COLO829 (cell line): ENCODE data around the gene PNMA6F.

Experiments
- DNase-seq: peaks from one replicate; pipeline ENCODE4 v3.0.0; 2012; ENCODE audit warnings: low spot score

Gene PNMA6F

DNA sequence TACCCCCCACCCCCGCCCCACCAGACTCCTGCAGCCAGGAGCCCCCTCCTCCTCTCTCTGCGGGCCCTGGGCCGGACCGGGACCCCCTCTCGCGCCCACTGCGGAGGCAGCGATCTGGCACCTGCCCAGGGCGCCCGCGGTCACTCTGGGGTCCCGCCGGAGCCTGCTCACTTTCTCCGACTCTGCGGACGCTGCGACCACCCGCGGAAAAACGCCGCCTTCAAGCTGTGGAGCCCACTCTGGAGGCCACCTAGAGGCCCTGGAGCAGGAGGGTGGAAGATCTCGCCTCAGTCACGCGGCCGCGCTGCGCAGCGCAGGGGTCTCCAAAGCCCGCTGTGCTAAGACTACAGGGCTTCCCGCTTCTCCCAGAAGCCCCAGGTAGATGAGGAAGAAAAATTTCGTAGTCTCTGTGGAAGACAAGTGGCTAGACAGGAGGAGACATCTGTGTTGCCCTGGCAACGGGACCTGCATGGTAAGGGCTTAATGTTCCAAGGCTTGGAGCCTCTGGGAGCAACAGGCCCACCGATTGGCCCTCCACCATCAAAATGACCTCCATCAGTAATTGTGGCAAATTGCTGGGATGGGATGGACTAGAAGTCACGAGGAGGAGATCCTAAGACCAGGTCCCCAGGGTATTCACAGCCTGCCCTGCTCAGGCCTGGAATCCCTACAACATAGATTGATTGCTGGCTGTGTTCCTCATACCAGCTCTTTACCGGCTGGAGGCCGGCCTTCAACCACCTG, at the start of gene PNMA6F:
Gene PNMA6F, minus strand, starts transcription at position 387 of the 744 bp plus-strand sequence. CDS start 1,093 bp downstream, outside the sequence.
- DNase-seq, result no peak

DNA sequence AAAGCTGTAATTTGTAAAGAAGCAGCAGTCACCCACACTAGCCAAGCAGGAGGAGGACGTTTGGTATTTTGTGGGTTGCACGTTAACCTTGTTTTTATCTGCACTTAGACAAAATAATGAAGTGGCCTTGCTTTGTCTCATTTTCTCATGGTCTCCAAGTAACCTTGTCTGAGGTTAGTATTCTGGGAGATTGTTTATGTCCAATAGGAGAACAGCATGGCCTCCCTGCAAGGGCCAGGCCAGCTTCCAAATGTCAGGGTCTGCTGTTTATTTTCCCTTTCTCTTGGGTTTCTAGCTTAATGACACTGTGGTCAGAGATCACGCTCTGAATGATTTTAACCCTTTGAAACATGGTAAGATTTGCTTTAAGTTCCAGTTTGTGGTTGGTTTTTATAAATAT, 49.7 kb upstream of the PNMA6F start:
- no peak for DNase-seq

DNA sequence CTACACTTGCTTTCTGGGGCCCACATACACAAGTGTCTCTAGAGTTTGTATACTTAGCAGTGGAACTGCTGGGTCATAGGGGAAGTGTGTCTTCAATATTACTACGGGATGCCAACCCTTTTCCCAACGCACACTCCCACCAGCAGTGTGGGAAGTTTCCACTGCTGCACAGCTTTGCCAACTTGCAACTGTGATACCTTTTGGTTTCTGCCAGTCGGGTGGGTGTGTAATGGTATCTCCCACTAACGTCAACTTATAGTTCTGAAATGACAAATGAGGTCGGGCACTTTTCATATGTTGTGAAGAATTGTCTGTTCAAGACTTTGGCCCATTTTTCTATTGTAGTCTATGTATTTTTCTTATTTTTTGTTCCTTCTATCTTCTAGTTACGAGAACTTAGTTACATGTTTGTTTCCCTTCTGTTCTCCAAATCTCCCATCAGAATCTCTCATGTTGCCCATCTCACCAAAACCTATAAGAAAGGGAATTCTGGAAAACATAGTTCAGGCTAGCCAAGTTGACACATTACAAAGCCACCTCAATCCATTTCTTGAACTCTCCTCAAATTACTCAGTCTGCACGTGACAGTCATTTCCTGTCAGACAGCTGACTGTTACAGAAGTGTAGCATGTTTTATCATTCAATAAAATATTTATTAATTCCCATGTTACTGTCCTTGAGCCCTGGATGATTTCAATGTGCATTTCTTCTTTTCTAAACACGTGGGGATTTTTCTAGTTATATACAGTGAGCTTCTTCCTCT, 48.9 kb upstream of the PNMA6F start:
- peak; percentile 4 for DNase-seq

DNA sequence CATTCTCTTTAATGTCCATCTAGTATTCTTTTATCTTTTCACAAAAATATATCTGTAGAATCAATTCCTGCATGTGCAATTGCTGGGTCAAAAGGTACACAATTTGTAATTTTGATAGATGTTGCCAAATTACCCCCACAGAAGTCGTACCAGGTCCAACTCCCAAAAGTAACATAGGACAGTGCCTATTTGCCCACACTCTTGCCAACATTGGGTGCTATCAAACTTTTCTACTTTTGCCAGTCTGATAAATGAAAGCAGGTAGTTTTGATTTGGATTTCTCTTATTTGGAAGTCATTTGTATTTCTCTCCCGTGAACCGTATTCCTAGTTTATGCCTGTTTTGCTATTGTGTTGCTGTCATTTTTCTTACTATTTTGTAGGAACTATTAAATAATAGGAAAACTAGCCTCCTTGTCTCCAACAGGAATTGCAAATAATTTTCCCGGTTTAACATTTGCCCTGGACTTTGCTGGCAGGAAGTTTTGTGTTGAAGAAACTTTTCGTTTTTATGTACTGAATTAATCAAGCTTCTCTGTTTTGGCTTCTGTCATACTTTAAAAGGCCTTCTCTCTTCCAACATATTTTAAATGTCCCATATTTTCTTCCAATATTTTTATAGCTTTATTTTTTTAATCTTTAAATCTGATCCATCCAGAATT, 45.4 kb upstream of the PNMA6F start:
- no peak for DNase-seq

DNA sequence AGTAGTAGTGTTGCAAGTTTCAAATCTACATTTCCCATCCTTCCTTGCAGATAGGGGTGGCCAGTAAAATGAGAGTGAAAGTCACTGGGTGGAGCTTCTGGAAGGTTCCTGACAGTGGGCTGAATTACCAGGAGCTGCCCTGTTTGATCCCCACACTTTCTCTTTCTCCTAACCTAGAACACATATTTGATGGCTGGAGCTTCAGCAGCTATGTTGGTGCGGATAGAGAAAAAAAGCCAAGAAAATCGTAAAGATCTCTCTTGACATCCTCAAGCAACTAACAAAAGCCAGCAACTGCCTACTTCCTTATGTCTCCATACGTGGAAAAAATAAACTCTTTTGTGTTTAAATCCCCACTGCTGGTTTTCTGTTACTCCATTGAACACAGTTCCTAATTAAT, 44.6 kb upstream of the PNMA6F start:
- DNase-seq, result no peak

DNA sequence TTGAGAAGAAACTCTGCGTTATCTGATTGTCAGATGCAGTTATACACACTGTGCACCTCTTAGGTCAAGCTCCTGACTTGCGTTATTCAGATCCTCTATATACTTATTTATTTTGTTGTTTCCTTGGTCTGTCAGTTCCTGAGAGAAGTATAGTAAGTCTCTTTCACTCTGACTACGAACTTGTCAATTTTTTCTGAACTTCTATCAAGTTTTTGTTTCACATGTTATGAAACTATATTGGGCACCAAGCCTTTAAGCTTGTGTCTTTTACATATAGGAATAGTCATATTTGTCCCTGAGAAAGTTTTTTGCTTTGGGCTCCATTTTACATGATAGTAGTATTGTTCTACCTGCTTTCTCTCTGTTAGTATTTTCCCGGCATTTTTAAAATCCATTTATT, 44.1 kb upstream of the PNMA6F start:
- no peak for DNase-seq

DNA sequence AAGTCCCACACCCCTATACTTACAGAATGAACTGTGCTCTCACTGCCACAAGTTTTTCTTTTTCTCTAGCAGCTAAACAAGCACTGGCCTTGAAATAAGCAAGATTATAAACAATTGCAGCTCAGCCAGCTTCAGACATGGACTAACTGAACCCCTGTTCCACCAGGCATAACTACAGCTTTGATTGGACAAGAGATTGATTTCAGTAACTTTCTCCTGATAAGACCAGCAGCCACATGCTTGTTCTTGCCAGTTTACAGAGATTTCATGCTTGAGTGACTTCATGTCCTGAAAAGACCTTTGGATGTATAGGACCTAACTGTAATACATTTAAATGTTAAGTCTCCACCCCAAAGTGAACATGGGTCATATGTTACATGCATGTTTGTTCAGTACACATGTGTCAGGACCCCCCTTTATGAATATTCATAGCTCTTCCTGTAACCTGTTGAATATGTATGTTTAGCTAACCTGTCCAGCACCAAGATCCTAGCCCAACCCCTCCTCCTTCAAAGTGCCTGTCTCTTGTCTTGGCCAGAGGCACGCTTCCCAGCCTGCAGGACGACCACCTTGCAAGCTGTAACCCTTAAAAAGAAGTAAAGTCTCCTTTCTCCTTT, 40.3 kb upstream of the PNMA6F start:
- no peak for DNase-seq

DNA sequence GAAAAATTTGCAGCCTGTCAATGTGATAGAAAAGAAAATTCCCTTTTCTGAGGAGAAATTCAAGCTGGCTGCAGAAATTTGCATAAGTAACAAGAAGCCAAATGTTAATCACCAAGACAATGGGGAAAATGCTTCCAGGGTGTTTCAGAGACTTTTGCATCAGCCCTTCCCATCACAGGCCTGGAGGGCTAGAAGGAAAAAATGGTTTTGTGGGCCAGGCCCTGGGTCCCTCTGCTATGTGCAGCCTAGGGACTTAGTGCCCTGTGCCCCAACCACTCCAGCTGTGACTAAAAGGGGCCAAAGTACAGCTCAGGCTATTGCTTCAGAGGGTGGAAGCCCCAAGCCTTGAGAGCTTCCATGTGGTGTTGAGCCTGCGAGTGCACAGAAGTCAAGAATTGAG, 36.3 kb upstream of the PNMA6F start:
- no peak for DNase-seq

DNA sequence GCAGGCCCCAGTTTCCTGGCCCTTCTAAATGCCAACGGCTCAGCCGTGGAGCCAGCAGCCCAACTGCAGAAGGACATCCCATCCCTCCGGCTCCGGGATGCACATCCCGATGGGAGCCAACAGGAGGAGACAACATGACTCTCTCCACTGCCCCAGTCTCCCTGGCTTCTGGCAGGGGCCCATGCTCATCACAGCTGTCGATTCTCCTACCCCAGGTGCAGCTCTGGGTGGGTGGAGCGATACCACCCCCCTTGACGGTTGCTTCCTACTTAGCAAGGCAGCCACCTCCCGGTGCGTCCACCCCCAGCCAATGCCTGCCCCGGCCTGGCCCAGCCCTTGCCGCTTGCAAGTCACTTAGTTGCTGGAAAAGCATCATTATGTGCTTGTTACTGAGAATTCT, 31.8 kb upstream of the PNMA6F start:
- no peak for DNase-seq

DNA sequence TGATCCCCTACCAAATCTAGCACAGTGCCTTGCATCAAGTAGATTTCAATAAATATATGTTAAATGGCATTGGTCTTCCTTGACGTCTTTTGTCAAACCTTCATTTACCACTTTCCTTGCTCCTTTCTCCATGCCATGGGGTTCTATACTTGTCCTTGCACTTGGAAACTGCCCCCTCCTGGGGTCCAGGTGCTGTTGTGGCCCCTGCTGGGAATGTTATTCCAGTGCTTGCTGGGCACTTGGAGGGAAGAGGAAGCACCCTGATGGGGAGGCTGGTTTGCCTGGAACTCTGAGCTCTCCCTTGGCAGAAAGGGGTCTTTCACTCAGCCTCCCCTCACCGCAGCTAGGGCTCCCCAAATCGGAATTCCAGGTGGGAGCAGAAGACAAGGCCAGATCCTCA, 31.3 kb upstream of the PNMA6F start:
- no peak for DNase-seq

DNA sequence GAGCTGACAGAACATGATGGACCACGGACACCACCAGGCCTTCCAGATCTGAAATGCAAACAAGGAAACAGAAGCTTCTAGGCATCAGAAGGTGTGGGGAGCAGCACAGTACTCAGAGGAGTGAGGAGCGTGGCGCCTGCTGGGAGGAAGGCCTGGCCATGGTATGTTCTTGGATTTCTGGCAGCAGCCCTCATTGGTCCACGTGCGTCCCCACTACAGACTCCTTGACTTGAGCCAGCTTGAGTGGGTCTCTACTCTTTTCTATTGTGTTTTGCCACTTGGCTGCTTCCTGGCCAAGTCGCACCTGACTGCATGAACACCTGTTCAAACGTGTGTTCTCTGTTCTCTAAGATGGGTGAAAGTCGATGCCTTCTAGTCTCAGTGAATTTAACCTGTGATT, 30.4 kb upstream of the PNMA6F start:
- DNase-seq, result no peak

DNA sequence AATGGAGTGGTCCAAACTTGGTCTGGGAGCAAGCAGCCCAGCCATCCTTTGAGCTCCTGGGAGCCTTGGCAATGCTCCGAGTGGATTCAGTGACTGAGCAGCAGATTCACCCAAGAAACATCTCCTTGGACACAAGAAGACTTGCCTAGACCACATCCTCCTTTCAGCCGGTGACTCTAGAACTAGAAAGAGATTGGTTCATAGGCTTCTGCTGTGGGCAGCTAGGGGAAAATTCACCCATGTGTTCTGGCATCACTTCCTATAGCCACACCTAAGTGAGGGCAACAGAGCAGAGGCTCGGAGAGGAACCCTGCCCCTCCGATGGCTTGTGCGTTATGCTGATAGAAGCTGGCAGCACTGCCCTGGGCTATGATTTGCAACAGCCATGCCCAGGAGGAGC, 28.4 kb upstream of the PNMA6F start:
- DNase-seq, result no peak

DNA sequence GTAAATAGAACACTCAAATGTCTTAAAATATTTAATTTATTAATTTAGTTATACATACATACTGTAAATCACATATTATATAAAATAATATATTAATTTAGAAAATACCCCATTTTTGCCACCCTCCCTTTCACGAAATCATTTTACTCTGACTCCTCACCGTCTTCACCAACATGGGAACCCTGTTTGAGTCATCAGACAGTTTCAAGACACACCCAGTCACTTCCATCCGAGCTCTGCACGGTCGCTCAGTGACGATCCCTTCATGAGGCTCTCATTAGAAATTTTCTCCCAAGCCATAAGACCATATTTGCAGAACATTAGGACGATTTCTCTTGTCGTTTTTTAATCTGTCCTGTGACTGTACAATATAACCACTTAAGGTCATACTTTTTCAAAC, 26.9 kb upstream of the PNMA6F start:
- DNase-seq, result no peak

DNA sequence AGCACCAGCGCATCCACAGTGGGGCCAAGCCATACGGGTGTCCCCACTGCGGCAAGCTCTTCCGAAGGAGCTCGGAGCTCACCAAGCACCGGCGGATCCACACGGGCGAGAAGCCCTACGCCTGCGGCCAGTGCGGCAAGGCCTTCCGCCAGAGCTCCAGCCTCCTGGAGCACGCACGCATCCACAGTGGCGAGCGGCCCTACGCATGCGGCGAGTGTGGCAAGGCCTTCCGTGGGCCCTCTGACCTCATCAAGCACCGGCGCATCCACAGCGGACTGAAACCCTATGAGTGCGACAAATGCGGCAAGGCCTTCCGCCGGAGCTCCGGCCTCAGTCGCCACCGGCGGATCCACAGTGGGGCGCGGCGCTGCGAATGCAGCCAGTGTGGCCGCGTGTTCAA, 26.0 kb upstream of the PNMA6F start:
- no peak for DNase-seq

DNA sequence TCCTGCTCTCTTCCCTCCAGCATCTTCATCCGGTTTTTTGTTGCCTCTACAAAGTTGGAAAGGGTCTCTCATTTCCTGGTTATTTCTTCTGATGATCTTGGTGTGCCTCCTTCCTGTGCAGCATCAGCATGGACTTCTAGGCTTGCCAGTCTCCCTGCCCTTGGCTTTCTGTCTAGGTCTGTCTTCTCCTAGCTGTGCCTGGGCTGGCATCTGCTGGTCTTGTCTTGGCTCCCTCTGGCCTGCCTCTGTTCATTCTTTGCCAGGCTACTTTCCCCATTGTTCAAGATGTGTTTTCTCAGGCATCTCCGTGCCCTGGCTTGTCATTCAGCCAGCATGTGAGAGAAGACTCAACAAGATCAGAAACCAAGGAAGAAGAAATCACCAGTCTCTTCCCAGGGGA, 22.1 kb upstream of the PNMA6F start:
- DNase-seq, result no peak

DNA sequence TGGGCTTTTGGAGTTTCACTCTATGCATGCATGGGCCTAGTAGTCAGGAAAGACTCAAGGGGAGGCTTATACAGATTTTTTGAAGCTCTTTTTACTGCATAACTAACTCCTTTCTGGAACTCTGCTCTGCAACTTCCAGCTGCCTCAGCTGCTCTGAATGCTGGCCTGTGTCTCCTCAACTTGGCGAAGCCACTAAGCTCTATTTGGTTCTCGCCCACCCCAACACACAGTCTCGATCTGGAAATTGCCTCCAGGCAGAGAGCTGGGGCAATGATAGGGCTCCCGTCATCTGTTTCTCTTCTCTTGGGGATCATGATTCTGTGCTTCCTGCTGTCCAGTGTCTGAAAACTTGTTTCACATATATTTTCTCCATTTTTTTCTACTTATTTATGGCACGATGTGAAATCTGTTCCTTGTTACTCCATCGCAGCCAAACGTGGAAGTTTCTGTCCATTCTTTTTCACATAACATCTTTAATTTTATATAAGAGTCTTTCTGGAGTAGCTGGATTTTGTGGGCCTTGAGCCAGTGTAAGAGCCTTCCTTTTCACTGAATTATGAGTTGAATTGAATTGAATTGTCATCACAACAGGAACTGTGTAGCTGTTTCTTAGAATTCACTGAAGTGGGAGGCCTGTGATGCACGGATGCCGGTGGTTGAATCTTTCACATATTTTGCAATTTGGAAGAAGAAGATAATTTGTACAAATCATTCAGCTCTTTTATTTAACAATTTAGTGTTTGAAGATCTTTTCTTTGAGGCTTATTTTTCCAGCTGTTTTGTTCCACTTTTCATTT, 21.4 kb upstream of the PNMA6F start:
- no peak for DNase-seq

DNA sequence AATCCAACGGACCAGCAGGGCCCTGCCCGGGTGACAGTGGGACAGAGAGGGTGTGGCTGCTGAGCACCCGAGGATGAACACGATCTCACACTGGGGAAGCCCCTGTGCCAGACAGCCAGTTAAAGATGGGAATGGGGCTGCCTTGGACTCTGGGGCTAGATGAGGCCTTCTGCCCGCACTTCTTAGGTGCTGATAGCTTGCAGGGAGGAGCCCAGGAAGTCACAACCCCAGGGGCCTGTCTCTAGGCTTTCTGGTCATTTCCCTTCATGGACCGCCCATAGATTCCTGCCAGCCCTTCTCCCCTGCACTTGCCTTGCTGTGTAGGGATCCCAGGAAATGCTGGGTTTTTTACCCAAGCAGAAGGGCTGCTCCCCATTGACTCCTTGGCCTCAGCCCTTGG, 18.5 kb upstream of the PNMA6F start:
- DNase-seq, result no peak

DNA sequence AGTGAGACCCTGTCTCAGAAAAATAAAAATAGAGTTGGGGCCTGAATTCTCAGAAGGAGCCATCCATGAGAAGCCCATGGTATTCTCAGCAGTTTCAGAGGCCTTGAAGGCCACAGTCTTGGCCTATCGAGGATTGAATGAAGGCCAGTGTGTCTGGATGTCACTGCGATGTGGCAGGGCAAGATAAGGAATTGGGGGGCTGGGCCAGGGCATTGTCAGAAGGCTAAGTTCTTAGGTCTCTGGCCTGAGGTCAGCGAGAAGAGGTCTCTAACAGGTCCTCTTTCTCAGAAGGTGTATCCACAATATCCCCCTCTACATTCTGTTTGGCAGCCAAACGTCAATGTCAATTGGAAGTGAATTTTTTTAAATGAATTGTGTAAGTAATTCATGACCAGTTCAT, 18.1 kb upstream of the PNMA6F start:
- no peak for DNase-seq

DNA sequence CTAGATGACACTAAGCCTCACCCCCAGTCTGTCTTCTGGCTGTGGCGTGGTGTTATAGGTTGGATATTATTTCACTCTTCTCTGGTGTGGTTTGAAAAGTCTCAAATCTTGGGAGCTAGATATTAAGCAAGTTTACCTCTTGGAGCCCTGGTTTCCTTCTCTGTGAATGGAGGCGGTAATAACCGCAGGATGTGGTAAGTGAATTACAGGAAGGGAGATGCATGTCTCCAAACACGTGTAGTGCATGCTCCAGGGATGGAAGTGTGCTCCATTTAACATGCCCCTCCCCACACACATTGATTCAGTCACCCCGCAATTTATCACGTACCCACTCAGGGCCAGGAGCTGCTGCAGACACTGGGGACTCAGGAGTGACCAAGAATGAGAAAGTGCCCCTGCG, 17.3 kb upstream of the PNMA6F start:
- no peak for DNase-seq

DNA sequence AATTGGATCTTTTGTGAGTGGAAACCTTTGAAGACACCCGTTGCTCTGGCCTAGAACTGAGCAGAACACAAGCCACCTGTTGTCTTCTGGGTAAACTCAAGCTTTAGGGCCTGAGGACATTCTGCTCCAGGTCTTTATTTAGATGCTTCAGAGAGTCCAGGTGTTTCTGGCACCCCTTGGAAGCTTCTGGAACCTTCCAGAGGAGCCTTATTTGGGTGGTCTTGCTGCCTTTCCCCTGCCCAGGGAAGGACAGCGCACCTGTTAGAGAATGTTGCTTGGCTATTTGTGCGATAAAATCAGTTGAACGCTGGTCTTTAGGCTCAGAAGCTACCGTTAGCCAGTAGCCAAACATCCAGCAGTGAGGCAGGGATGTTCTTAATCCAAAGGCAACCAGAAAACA, 15.4 kb upstream of the PNMA6F start:
- DNase-seq, result no peak

DNA sequence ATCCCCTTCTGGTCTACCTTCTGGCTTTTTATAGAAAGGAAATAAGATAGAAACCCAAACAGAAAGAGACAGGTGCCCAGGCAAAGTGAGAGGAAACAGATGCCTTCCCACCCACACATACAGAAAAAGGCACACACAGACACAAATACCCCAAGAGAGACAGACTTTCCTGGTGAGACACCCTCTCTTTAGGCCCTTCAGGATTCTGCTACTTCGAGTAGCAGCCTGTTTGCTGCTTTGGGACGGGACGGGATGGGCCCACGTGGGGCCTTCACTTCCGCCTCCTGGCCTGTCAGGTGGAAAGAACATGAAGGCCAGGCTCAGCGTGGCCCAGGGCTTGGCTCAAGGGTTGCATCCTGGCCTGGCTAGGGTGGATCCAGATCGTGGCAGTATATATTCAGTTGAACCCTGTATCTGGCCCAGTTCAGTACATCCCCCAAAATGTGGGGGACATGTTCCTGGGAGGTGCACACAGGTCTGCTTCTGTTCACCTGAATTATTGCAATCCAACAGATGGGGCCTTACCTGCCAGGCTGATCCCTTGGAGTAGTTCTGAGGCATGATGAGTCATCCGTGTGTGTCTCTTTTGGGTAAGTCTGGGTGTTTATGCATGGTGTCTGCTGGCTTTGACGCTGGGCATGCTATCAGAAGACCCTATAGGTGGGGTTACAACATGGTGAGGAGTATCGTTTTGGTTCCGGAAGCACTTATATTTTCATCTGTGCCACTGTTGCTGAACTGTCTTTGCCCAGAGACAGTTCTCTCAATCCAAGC, 14.7 kb upstream of the PNMA6F start:
- DNase-seq, result no peak
